Measurements from ENCODE around the gene SFRP2. TPM values are rescaled to one million over a fixed set of nuclear protein-coding genes. Genes with fewer than 3 reads are reported as not detected.

SFRP2 gene
- total RNA-seq, 1 donor from 2014 or later, result 203 TPM

DNA sequence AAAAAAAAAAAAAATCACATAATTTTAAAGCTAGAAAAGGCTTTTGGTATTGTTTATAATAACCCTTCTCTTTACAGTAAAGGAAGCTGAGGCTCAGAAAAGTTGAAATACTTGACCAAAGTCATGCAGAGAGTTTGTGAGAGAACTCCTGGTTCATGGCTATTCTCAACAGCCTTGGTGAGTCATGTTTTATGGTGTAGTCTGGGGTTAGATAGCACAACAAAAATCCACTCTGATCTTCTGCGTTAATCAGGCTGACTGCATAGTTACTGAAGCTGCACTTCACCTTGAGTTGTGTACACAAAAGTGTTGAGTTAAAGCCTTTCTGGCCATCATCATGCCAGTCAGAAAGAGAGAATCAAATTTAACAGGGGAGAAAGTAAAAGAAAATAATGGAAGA, 19.3 kb upstream of the SFRP2 start:
- peaks cover 8% of the 10 kb centered on the region for H3K4me1 Mint-ChIP-seq
- DNase-seq (ENCODE audit: low read depth, low spot score), result no peak
- peaks cover 6% of the 10 kb centered on the region for H3K9me3 Mint-ChIP-seq
- no peak overlapping the region for H3K27ac Mint-ChIP-seq (ENCODE audit: unreplicated experiment)
- no peaks in the 10 kb centered on the region for H3K27me3 Mint-ChIP-seq (ENCODE audit: low read depth)
- TF ChIP-seq, protein P1, sequence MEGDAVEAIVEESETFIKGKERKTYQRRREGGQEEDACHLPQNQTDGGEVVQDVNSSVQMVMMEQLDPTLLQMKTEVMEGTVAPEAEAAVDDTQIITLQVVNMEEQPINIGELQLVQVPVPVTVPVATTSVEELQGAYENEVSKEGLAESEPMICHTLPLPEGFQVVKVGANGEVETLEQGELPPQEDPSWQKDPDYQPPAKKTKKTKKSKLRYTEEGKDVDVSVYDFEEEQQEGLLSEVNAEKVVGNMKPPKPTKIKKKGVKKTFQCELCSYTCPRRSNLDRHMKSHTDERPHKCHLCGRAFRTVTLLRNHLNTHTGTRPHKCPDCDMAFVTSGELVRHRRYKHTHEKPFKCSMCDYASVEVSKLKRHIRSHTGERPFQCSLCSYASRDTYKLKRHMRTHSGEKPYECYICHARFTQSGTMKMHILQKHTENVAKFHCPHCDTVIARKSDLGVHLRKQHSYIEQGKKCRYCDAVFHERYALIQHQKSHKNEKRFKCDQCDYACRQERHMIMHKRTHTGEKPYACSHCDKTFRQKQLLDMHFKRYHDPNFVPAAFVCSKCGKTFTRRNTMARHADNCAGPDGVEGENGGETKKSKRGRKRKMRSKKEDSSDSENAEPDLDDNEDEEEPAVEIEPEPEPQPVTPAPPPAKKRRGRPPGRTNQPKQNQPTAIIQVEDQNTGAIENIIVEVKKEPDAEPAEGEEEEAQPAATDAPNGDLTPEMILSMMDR (conservative IDR thresholded peaks at IDR 0.05), result no peak
- no peak overlapping the region for H3K4me3 Mint-ChIP-seq
- H3K36me3 Mint-ChIP-seq (ENCODE audit: low read depth), result peaks cover 27% of the 10 kb centered on the region

DNA sequence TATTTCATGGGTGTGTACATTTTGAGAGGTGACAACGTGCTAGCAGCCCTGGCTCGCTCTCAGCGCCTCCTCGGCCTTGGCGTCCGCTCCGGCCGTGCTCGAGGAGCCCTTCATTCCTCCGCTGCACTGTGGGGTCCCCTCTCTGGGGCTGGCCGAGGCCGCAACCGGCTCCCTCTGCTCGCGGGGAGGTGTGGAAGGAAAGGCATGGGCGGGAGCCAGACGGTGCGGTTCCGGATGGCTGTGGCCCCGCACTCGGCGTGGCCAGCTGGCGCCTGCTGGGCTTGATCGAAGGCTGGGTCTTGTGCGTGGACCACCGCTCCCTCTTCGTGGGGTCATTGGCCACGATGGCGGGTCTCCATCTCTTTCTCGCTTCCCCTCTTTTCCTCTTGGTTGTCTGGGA, 17.2 kb upstream of the SFRP2 start:
- peaks cover 9% of the 10 kb centered on the region for H3K9me3 Mint-ChIP-seq
- H3K36me3 Mint-ChIP-seq (ENCODE audit: low read depth), result peaks cover 27% of the 10 kb centered on the region
- no peak overlapping the region for H3K27ac Mint-ChIP-seq (ENCODE audit: unreplicated experiment)
- H3K4me1 Mint-ChIP-seq, result peaks cover 8% of the 10 kb centered on the region
- TF ChIP-seq, protein P1 (conservative IDR thresholded peaks at IDR 0.05), result no peak
- no peak for DNase-seq (ENCODE audit: low read depth, low spot score)
- no peak overlapping the region for H3K4me3 Mint-ChIP-seq
- no peaks in the 10 kb centered on the region for H3K27me3 Mint-ChIP-seq (ENCODE audit: low read depth)

DNA sequence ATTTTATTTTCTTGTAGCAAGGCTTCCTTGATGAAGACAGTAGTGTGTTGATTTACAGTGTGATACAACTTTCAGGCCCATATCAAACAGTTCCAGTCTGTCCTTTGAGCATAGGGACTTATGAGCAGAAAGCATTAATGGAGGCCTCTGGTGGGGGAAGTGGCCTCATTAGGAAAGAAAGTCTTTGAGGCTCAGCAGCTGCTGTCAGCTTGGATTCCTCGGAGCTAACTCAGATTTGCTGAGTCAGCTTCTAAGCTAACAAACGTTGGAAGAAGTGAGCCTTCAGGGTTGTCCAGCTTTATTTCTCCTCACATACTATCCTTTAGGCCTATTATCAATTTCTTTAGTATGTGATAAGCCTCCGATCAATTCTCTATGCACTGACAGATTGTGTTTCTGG, 15.8 kb upstream of the SFRP2 start:
- no peak for DNase-seq (ENCODE audit: low read depth, low spot score)
- H3K36me3 Mint-ChIP-seq (ENCODE audit: low read depth), result peaks cover 25% of the 10 kb centered on the region
- peaks cover 13% of the 10 kb centered on the region for H3K4me1 Mint-ChIP-seq
- TF ChIP-seq, protein P1 (conservative IDR thresholded peaks at IDR 0.05), result no peak
- H3K27me3 Mint-ChIP-seq (ENCODE audit: low read depth), result no peaks in the 10 kb centered on the region
- peaks cover 9% of the 10 kb centered on the region for H3K9me3 Mint-ChIP-seq
- H3K4me3 Mint-ChIP-seq, result no peak overlapping the region
- no peak overlapping the region for H3K27ac Mint-ChIP-seq (ENCODE audit: unreplicated experiment)

DNA sequence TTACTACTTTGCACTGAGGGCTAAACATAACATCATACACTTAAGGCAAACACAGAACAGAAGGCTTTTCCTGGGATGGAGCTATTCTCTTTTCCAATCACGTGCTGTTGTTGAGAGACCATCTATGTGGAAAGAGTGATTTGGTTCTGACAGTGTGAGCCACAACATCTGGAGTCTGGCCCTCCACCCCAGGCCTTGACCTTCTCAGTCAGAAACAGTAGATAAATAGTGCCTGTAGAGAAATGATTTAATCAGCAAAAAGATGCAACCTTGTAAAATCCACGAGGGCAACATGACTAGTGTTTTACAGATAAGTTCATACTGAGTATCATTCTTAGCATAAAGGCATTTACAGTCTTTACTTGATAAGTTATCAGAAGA, 10.8 kb upstream of the SFRP2 start:
- Mint-ChIP-seq H3K27me3 (ENCODE audit: low read depth) (no peaks in the 10 kb centered on the region), H3K9me3 (peaks cover 3% of the 10 kb centered on the region), H3K4me1 (peaks cover 57% of the 10 kb centered on the region)

DNA sequence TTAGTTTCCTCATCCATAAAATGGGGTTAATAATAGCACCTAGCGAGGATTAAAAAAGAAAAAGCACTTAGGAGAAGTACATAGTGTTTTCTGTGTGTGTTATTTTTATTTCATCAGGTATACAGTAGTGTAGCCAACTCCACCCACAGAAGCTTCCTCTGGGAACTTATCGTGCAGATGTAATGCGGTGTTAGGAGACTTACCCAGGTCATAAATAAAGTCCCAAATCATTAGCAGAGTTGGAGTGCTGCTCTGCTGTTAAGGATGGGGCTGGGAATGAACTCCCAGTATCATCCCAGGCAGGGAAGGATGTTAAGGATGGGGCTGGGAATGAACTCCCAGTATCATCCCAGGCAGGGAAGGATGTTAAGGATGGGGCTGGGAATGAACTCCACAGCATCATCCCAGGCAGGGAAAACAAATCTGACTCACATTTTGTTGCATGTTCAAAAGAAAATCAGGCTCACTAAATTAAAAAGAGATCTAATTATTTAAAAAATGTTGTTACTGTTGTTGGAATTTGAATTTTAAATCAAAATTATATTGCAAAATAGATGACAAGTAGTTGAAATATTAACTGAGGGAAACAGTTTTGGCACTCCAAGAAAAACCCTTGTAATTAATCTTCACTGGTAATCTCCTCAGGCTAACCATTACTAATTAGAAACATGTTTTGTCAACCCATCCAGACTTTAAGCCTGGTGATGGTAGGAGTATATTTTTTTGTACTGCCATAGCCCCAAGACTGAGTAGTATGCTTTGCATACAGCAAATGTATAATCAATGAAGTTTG, 10.2 kb upstream of the SFRP2 start:
- H3K27ac Mint-ChIP-seq (ENCODE audit: unreplicated experiment), result no peak overlapping the region

More for the DNA sequence above, 10.8 kb upstream of the SFRP2 start:
- Mint-ChIP-seq H3K4me3 (no peak overlapping the region), H3K36me3 (ENCODE audit: low read depth) (peaks cover 12% of the 10 kb centered on the region), H3K27ac (ENCODE audit: unreplicated experiment) (no peak overlapping the region)
- TF ChIP-seq, protein P1 (conservative IDR thresholded peaks at IDR 0.05), result no peak
- no peak for DNase-seq (ENCODE audit: low read depth, low spot score)

More for the DNA sequence above, 10.2 kb upstream of the SFRP2 start:
- TF ChIP-seq, protein P1 (conservative IDR thresholded peaks at IDR 0.05), result no peak
- peaks cover 57% of the 10 kb centered on the region for H3K4me1 Mint-ChIP-seq
- no peak overlapping the region for H3K4me3 Mint-ChIP-seq
- H3K36me3 Mint-ChIP-seq (ENCODE audit: low read depth), result peaks cover 7% of the 10 kb centered on the region
- peaks cover 3% of the 10 kb centered on the region for H3K9me3 Mint-ChIP-seq
- no peak for DNase-seq (ENCODE audit: low read depth, low spot score)
- H3K27me3 Mint-ChIP-seq (ENCODE audit: low read depth), result no peaks in the 10 kb centered on the region
